ENCODE data around the gene CD22.

The CD22 gene

DNA sequence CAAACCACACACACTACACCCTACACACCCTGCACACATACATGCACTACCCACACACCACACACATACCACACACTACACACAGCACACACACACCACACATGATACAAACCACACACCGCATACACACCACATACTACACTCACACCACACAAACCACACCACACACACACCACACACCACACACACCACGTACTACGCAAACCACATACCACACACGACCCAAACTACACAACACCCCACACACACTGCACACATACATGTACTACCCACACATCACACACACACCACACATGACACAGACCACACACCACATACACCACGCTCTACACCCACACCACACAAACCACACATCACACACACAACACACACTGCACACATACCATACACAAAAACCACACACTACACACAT is 30.4 kb upstream of the CD22 start:
- Histone ChIP-seq H3K27me3 (replicated peaks; ENCODE audit: insufficient read depth, low read length) (peaks cover 35% of the 10 kb centered on the region), H3K4me1 (ENCODE audit: low read length) (peaks cover 11% of the 10 kb centered on the region; the same call in 1 of the 2 replicates), H4K20me1 (ENCODE audit: insufficient read depth, low read length) (no peaks in the 10 kb centered on the region), H3K4me2 (ENCODE audit: low read depth, low read length) (no peak overlapping the region), H3K4me3 (ENCODE audit: low read length) (no peak overlapping the region), H3K79me2 (ENCODE audit: low read length) (no peaks in the 10 kb centered on the region), H3K9ac (ENCODE audit: low read length) (no peak overlapping the region), H3K27ac (ENCODE audit: low read length) (no peak overlapping the region), H3F3A (ENCODE audit: insufficient read depth, low read length) (no peaks in the 10 kb centered on the region), H3K9me2 (replicated peaks; ENCODE audit: insufficient read depth, low read length) (no peaks in the 10 kb centered on the region), H2AFZ (ENCODE audit: low read length) (no peak overlapping the region), H3K9me3 (replicated peaks; ENCODE audit: insufficient read depth, low read length) (no peaks in the 10 kb centered on the region), H3K36me3 (replicated peaks; ENCODE audit: insufficient read depth, low read length) (no peaks in the 10 kb centered on the region)
- no peak for DNase-seq
- TF ChIP-seq EZH2 (optimal IDR thresholded peaks at IDR 0.05; ENCODE audit: low read depth, low read length) (no peak), EZH2phosphoT487 (IDR thresholded peaks at IDR 0.05; ENCODE audit: low read length) (no peak)
- TF ChIP-seq, protein P1, sequence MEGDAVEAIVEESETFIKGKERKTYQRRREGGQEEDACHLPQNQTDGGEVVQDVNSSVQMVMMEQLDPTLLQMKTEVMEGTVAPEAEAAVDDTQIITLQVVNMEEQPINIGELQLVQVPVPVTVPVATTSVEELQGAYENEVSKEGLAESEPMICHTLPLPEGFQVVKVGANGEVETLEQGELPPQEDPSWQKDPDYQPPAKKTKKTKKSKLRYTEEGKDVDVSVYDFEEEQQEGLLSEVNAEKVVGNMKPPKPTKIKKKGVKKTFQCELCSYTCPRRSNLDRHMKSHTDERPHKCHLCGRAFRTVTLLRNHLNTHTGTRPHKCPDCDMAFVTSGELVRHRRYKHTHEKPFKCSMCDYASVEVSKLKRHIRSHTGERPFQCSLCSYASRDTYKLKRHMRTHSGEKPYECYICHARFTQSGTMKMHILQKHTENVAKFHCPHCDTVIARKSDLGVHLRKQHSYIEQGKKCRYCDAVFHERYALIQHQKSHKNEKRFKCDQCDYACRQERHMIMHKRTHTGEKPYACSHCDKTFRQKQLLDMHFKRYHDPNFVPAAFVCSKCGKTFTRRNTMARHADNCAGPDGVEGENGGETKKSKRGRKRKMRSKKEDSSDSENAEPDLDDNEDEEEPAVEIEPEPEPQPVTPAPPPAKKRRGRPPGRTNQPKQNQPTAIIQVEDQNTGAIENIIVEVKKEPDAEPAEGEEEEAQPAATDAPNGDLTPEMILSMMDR (IDR thresholded peaks at IDR 0.05; ENCODE audit: low read length), result no peak

DNA sequence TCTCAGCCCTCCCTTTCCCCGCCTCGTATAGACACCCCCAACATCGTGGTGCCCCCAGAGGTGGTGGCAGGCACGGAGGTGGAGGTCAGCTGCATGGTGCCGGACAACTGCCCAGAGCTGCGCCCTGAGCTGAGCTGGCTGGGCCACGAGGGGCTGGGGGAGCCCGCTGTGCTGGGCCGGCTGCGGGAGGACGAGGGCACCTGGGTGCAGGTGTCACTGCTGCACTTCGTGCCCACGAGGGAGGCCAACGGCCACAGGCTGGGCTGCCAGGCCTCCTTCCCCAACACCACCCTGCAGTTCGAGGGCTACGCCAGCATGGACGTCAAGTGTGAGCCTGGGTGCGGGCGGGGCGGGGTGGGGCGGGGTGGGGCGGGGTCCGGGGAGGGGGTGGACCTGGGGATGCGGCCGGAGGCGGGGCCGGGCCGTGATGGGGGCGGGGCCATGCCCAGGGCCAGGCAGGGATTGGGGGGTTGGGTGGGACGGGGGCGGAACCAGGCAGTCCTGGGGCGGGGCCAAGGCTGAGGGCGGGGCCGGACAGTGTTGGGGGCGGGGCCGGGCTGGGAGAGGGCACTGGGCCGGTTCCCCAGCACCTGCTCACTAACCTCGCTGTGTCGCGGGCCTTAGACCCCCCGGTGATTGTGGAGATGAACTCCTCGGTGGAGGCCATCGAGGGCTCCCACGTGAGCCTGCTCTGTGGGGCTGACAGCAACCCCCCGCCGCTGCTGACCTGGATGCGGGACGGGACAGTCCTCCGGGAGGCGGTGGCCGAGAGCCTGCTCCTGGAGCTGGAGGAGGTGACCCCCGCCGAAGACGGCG is 29.3 kb upstream of the CD22 start:
- no peak overlapping the region for H3K4me2 ChIP-seq (ENCODE audit: low read depth, low read length)
- H4K20me1 ChIP-seq (ENCODE audit: insufficient read depth, low read length), result no peaks in the 10 kb centered on the region
- no peaks in the 10 kb centered on the region for H3K9me2 ChIP-seq (replicated peaks; ENCODE audit: insufficient read depth, low read length)
- no peaks in the 10 kb centered on the region for H3K36me3 ChIP-seq (replicated peaks; ENCODE audit: insufficient read depth, low read length)
- DNase-seq, result no peak
- H2AFZ ChIP-seq (ENCODE audit: low read length), result no peak overlapping the region
- no peak overlapping the region for H3K4me3 ChIP-seq (ENCODE audit: low read length)
- TF ChIP-seq EZH2phosphoT487 (IDR thresholded peaks at IDR 0.05; ENCODE audit: low read length) (no peak), EZH2 (optimal IDR thresholded peaks at IDR 0.05; ENCODE audit: low read depth, low read length) (no peak)
- TF ChIP-seq, protein P1 (IDR thresholded peaks at IDR 0.05; ENCODE audit: low read length), result no peak
- H3K9ac ChIP-seq (ENCODE audit: low read length), result no peak overlapping the region
- no peak overlapping the region for H3K27ac ChIP-seq (ENCODE audit: low read length)
- peaks cover 11% of the 10 kb centered on the region; the same call in 1 of the 2 replicates for H3K4me1 ChIP-seq (ENCODE audit: low read length)
- H3K27me3 ChIP-seq (replicated peaks; ENCODE audit: insufficient read depth, low read length), result peaks cover 35% of the 10 kb centered on the region
- H3F3A ChIP-seq (ENCODE audit: insufficient read depth, low read length), result no peaks in the 10 kb centered on the region
- H3K9me3 ChIP-seq (replicated peaks; ENCODE audit: insufficient read depth, low read length), result no peaks in the 10 kb centered on the region
- no peaks in the 10 kb centered on the region for H3K79me2 ChIP-seq (ENCODE audit: low read length)

DNA sequence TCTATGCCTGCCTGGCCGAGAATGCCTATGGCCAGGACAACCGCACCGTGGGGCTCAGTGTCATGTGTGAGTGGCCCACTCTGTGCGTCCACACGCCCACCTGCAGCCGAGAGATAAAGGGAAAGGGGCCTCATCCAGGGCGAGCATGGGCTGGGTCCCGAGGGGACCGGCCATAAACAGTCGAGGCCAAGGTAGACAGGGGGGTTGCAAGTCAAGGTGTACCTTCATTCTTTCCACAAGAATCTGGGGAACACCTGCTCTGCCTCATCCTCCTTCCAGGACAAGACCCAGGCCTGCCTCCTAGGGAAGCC is 28.7 kb upstream of the CD22 start:
- Histone ChIP-seq H3F3A (ENCODE audit: insufficient read depth, low read length) (no peaks in the 10 kb centered on the region), H3K27ac (ENCODE audit: low read length) (no peak overlapping the region), H3K4me2 (ENCODE audit: low read depth, low read length) (no peak overlapping the region), H3K9me2 (replicated peaks; ENCODE audit: insufficient read depth, low read length) (no peaks in the 10 kb centered on the region), H3K27me3 (replicated peaks; ENCODE audit: insufficient read depth, low read length) (peaks cover 34% of the 10 kb centered on the region), H3K79me2 (ENCODE audit: low read length) (no peaks in the 10 kb centered on the region), H3K36me3 (replicated peaks; ENCODE audit: insufficient read depth, low read length) (no peaks in the 10 kb centered on the region), H3K9me3 (replicated peaks; ENCODE audit: insufficient read depth, low read length) (no peaks in the 10 kb centered on the region), H3K9ac (ENCODE audit: low read length) (no peak overlapping the region), H3K4me1 (ENCODE audit: low read length) (peaks cover 11% of the 10 kb centered on the region; the same call in 1 of the 2 replicates), H2AFZ (ENCODE audit: low read length) (no peak overlapping the region), H3K4me3 (ENCODE audit: low read length) (no peak overlapping the region), H4K20me1 (ENCODE audit: insufficient read depth, low read length) (no peaks in the 10 kb centered on the region)
- TF ChIP-seq, protein P1 (IDR thresholded peaks at IDR 0.05; ENCODE audit: low read length), result no peak
- TF ChIP-seq EZH2phosphoT487 (IDR thresholded peaks at IDR 0.05; ENCODE audit: low read length), result no peak
- TF ChIP-seq EZH2 (optimal IDR thresholded peaks at IDR 0.05; ENCODE audit: low read depth, low read length), result no peak
- DNase-seq, result no peak
